ENCODE data around the gene CAP1. TPM values are rescaled to one million over a fixed set of nuclear protein-coding genes. Genes with fewer than 3 reads are reported as not detected.

The CAP1 gene
- total RNA-seq, 1 donor from 2014 or later = 378 TPM

GRCh38 chr1:40038697-40039096 lies 1.8 kb upstream of the CAP1 start:
- Mint-ChIP-seq H3K4me3 (ENCODE audit: unreplicated experiment) (peak overlapping the region; percentile 1), H3K27ac (ENCODE audit: unreplicated experiment) (peak overlapping the region; percentile 98), H3K36me3 (ENCODE audit: low read depth, unreplicated experiment) (peaks cover 13% of the 10 kb centered on the region), H3K9me3 (ENCODE audit: unreplicated experiment) (no peaks in the 10 kb centered on the region), H3K4me1 (ENCODE audit: unreplicated experiment) (peaks cover 45% of the 10 kb centered on the region), H3K27me3 (ENCODE audit: unreplicated experiment) (peaks cover 13% of the 10 kb centered on the region)
- TF ChIP-seq CTCF (IDR thresholded peaks at IDR 0.05; ENCODE audit: unreplicated experiment) = no peak
- no peak for DNase-seq (ENCODE audit: low spot score)

GRCh38 chr1:40039245-40039756 lies 1.2 kb upstream of the CAP1 start:
- peaks cover 13% of the 10 kb centered on the region for H3K27me3 Mint-ChIP-seq (ENCODE audit: unreplicated experiment)
- H3K4me1 Mint-ChIP-seq (ENCODE audit: unreplicated experiment) = peaks cover 51% of the 10 kb centered on the region
- H3K27ac Mint-ChIP-seq (ENCODE audit: unreplicated experiment) = peak overlapping the region; percentile 98
- H3K9me3 Mint-ChIP-seq (ENCODE audit: unreplicated experiment) = no peaks in the 10 kb centered on the region
- no peak for DNase-seq (ENCODE audit: low spot score)
- TF ChIP-seq CTCF (IDR thresholded peaks at IDR 0.05; ENCODE audit: unreplicated experiment) = no peak
- peaks cover 13% of the 10 kb centered on the region for H3K36me3 Mint-ChIP-seq (ENCODE audit: low read depth, unreplicated experiment)
- H3K4me3 Mint-ChIP-seq (ENCODE audit: unreplicated experiment) = peak overlapping the region; percentile 99

- DNase-seq (ENCODE audit: low spot score) = peak; percentile 55
- no peaks in the 10 kb centered on the region for H3K9me3 Mint-ChIP-seq (ENCODE audit: unreplicated experiment)
- H3K36me3 Mint-ChIP-seq (ENCODE audit: low read depth, unreplicated experiment) = peaks cover 13% of the 10 kb centered on the region
- TF ChIP-seq CTCF (IDR thresholded peaks at IDR 0.05; ENCODE audit: unreplicated experiment) = no peak
- peak overlapping the region; percentile 98 for H3K27ac Mint-ChIP-seq (ENCODE audit: unreplicated experiment)
- peaks cover 52% of the 10 kb centered on the region for H3K4me1 Mint-ChIP-seq (ENCODE audit: unreplicated experiment)
- peak overlapping the region; percentile 99 for H3K4me3 Mint-ChIP-seq (ENCODE audit: unreplicated experiment)
- H3K27me3 Mint-ChIP-seq (ENCODE audit: unreplicated experiment) = peaks cover 15% of the 10 kb centered on the region
Observed at GRCh38 chr1:40039757-40040510, 595 bp upstream of the CAP1 start.

GRCh38 chr1:40041466-40041838 lies 923 bp downstream of the CAP1 start:
- peak overlapping the region; percentile 99 for H3K4me3 Mint-ChIP-seq (ENCODE audit: unreplicated experiment)
- H3K36me3 Mint-ChIP-seq (ENCODE audit: low read depth, unreplicated experiment) = peaks cover 13% of the 10 kb centered on the region
- no peak for TF ChIP-seq CTCF (IDR thresholded peaks at IDR 0.05; ENCODE audit: unreplicated experiment)
- peaks cover 50% of the 10 kb centered on the region for H3K4me1 Mint-ChIP-seq (ENCODE audit: unreplicated experiment)
- H3K27me3 Mint-ChIP-seq (ENCODE audit: unreplicated experiment) = peaks cover 17% of the 10 kb centered on the region
- H3K9me3 Mint-ChIP-seq (ENCODE audit: unreplicated experiment) = no peaks in the 10 kb centered on the region
- DNase-seq (ENCODE audit: low spot score) = no peak
- peak overlapping the region; percentile 98 for H3K27ac Mint-ChIP-seq (ENCODE audit: unreplicated experiment)

GRCh38 chr1:40042341-40042740 lies 1.8 kb downstream of the CAP1 start:
- DNase-seq (ENCODE audit: low spot score) = no peak
- no peaks in the 10 kb centered on the region for H3K9me3 Mint-ChIP-seq (ENCODE audit: unreplicated experiment)
- H3K4me3 Mint-ChIP-seq (ENCODE audit: unreplicated experiment) = peak overlapping the region; percentile 37
- peak overlapping the region; percentile 49 for H3K27ac Mint-ChIP-seq (ENCODE audit: unreplicated experiment)
- peaks cover 50% of the 10 kb centered on the region for H3K4me1 Mint-ChIP-seq (ENCODE audit: unreplicated experiment)
- TF ChIP-seq CTCF (IDR thresholded peaks at IDR 0.05; ENCODE audit: unreplicated experiment) = no peak
- H3K27me3 Mint-ChIP-seq (ENCODE audit: unreplicated experiment) = peaks cover 17% of the 10 kb centered on the region
- peaks cover 13% of the 10 kb centered on the region for H3K36me3 Mint-ChIP-seq (ENCODE audit: low read depth, unreplicated experiment)

Data from endothelial cell (in vitro differentiated cells).